Neural cell (in vitro differentiated cells): Measurements from ENCODE around the gene SGO1.

Experiments used
- CTCF ChIP-seq: fragments of 450-650 bp; IDR thresholded peaks from 2 replicates; pipeline ENCODE4 v1.5.1; 2014; ENCODE audit warnings: antibody characterized with exemption, mild to moderate bottlenecking, moderate library complexity; ENCODE audit not compliant: poor library complexity, severe bottlenecking
- EP300 ChIP-seq: fragments of 450-650 bp; conservative IDR thresholded peaks from 2 replicates; pipeline ENCODE4 v1.6.1; 2014; ENCODE audit warnings: antibody characterized with exemption, mild to moderate bottlenecking, moderate library complexity; ENCODE audit not compliant: poor library complexity, severe bottlenecking
- EZH2 ChIP-seq: fragments of 200-600, 300-800 bp; shearing (Covaris generic), sonication (generic); IDR thresholded peaks from 2 replicates; pipeline ENCODE4 v1.6.1; 2014; ENCODE audit warnings: antibody characterized with exemption, low read length, borderline replicate concordance, mild to moderate bottlenecking; ENCODE audit not compliant: insufficient read depth, poor library complexity, severe bottlenecking
- MXI1 ChIP-seq: fragments of 450-650 bp; conservative IDR thresholded peaks from 2 replicates; pipeline ENCODE4 v1.6.1; 2014; ENCODE audit warnings: antibody characterized with exemption, mild to moderate bottlenecking; ENCODE audit not compliant: poor library complexity, severe bottlenecking
- POLR2AphosphoS5 ChIP-seq: IDR thresholded peaks from 2 replicates; pipeline ENCODE4 v1.6.1; 2012
- RAD21 ChIP-seq: fragments of 450-650 bp; conservative IDR thresholded peaks from 2 replicates; pipeline ENCODE4 v1.6.1; 2014; ENCODE audit warnings: antibody characterized with exemption, mild to moderate bottlenecking, moderate library complexity
- SMC3 ChIP-seq: fragments of 450-650 bp; conservative IDR thresholded peaks from 2 replicates; pipeline ENCODE4 v1.6.1; 2014; ENCODE audit warnings: antibody characterized with exemption, mild to moderate bottlenecking, moderate library complexity; ENCODE audit not compliant: poor library complexity
- TAF1 ChIP-seq: IDR thresholded peaks from 2 replicates; pipeline ENCODE4 v1.6.1; 2012; ENCODE audit warnings: low read depth
- TF ChIP-seq, protein P1 (sequence below): IDR thresholded peaks from 2 replicates; pipeline ENCODE4 v1.6.1; 2012; ENCODE audit warnings: borderline replicate concordance

DNA sequence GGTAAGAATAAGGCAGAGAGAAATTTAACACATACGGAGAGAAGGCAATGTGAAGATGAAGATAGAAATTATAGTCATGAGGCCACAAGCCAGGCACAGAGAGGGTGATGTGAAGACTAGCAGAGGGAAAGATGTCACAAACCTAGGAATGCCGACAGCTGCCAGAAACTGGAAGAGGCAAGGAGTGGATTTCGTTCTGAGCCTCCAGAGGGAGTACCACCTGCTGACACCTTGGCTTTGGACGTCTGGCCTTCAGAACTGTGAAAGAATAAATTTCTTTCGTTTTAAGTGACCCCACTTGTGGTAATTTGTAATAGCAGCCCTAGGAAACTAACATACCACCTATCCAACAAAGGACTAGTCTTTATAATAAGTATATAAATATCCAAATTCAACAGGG is 5.0 kb upstream of the SGO1 start:
- TF ChIP-seq CTCF (no peak), SMC3 (no peak), EP300 (no peak), EZH2 (no peak), RAD21 (no peak), POLR2AphosphoS5 (no peak), TAF1 (no peak), MXI1 (no peak)
- TF ChIP-seq, protein P1, sequence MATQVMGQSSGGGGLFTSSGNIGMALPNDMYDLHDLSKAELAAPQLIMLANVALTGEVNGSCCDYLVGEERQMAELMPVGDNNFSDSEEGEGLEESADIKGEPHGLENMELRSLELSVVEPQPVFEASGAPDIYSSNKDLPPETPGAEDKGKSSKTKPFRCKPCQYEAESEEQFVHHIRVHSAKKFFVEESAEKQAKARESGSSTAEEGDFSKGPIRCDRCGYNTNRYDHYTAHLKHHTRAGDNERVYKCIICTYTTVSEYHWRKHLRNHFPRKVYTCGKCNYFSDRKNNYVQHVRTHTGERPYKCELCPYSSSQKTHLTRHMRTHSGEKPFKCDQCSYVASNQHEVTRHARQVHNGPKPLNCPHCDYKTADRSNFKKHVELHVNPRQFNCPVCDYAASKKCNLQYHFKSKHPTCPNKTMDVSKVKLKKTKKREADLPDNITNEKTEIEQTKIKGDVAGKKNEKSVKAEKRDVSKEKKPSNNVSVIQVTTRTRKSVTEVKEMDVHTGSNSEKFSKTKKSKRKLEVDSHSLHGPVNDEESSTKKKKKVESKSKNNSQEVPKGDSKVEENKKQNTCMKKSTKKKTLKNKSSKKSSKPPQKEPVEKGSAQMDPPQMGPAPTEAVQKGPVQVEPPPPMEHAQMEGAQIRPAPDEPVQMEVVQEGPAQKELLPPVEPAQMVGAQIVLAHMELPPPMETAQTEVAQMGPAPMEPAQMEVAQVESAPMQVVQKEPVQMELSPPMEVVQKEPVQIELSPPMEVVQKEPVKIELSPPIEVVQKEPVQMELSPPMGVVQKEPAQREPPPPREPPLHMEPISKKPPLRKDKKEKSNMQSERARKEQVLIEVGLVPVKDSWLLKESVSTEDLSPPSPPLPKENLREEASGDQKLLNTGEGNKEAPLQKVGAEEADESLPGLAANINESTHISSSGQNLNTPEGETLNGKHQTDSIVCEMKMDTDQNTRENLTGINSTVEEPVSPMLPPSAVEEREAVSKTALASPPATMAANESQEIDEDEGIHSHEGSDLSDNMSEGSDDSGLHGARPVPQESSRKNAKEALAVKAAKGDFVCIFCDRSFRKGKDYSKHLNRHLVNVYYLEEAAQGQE = no peak
